Glutamatergic neuron (in vitro differentiated cells): ENCODE measurements around the gene SLC6A15. TPM values are rescaled to one million over a fixed set of nuclear protein-coding genes. Genes with fewer than 3 reads are reported as not detected.

Source experiments
- DNase-seq: peaks from one replicate; pipeline ENCODE4 v3.0.0; 2022
- H3K27ac Mint-ChIP-seq: one replicate; pipeline ENCODE4 v1.8.0; 2020; ENCODE audit warnings: mild to moderate bottlenecking, mixed read lengths, inconsistent platforms; ENCODE audit not compliant: unreplicated experiment
- H3K27me3 Mint-ChIP-seq: one replicate; pipeline ENCODE4 v1.8.0; 2020; ENCODE audit warnings: mild to moderate bottlenecking, moderate library complexity, mixed read lengths, inconsistent platforms; ENCODE audit not compliant: unreplicated experiment
- H3K36me3 Mint-ChIP-seq: one replicate; pipeline ENCODE4 v1.8.0; 2020; ENCODE audit warnings: mild to moderate bottlenecking, mixed read lengths, inconsistent platforms; ENCODE audit not compliant: unreplicated experiment
- H3K4me1 Mint-ChIP-seq: one replicate; pipeline ENCODE4 v1.8.0; 2020; ENCODE audit warnings: mild to moderate bottlenecking, low read depth, mixed read lengths, inconsistent platforms; ENCODE audit not compliant: unreplicated experiment
- H3K4me3 Mint-ChIP-seq: one replicate; pipeline ENCODE4 v1.8.0; 2020; ENCODE audit warnings: mild to moderate bottlenecking, mixed read lengths, inconsistent platforms; ENCODE audit not compliant: unreplicated experiment
- H3K9me3 Mint-ChIP-seq: one replicate; pipeline ENCODE4 v1.8.0; 2020; ENCODE audit warnings: mild to moderate bottlenecking, moderate library complexity, mixed read lengths, inconsistent platforms; ENCODE audit not compliant: unreplicated experiment
- CTCF ChIP-seq: fragments of 200-600 bp; sonication (generic); IDR thresholded peaks from one replicate; pipeline ENCODE4 v1.5.0; 2021; ENCODE audit not compliant: partially characterized antibody, unreplicated experiment
- total RNA-seq: library from RNA; stranded (reverse); fragmentation: NEBNext Ultra II Directional; extraction: Animal tissue kit (Norgen Biotek cat#: 25700); gene quantifications from one replicate; pipeline ENCODE4 v1.2.1, GENCODE V29; 2021; ENCODE audit not compliant: unreplicated experiment

The SLC6A15 gene
- total RNA-seq, 1 donor from 2014 or later, result 123 TPM

- Mint-ChIP-seq H3K27ac (no peak overlapping the region), H3K27me3 (peaks cover 6% of the 10 kb centered on the region), H3K9me3 (no peaks in the 10 kb centered on the region), H3K36me3 (no peaks in the 10 kb centered on the region), H3K4me1 (no peaks in the 10 kb centered on the region), H3K4me3 (no peak overlapping the region)
- TF ChIP-seq CTCF, result no peak
- DNase-seq, result no peak
Measured at GRCh38 chr12:84811291-84811690, 101.3 kb downstream of the SLC6A15 start.

DNA sequence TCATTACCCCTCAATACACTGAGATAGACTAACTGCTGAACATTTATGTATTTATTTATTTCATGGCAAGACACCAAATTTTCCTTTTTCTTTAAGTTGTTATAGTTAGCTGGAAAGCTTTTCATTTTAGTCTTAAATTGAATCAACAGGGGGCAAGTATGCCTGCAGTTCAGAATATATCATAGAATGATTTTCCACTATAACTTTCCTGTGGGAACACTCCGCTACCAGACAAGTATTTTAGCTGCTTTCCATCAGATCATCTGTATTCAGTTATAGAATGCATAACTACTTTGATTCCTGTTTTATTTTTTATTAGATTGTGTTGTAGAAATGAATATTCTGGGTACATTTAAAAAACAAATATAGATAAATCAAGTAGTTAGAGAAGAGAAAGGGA, 102.0 kb downstream of the SLC6A15 start:
- Mint-ChIP-seq H3K9me3 (no peaks in the 10 kb centered on the region), H3K27ac (no peak overlapping the region), H3K4me1 (no peaks in the 10 kb centered on the region), H3K36me3 (no peaks in the 10 kb centered on the region), H3K4me3 (no peak overlapping the region), H3K27me3 (peaks cover 6% of the 10 kb centered on the region)
- DNase-seq, result no peak
- no peak for TF ChIP-seq CTCF

Other genes starting within 250 kb of the SLC6A15 start
- gene TSPAN19, start 123.5 kb upstream of the SLC6A15 start, total RNA-seq, result 2.9 TPM
- 10.6 TPM for gene LRRIQ1, start 123.6 kb upstream of the SLC6A15 start, total RNA-seq